ENCODE measurements around the gene MFNG. TPM values are rescaled to one million over a fixed set of nuclear protein-coding genes. Genes with fewer than 3 reads are reported as not detected.

The MFNG gene
- total RNA-seq, 4 donors from 2014 or later, result 12.4 to 47.0 (median 26.5) TPM

DNA sequence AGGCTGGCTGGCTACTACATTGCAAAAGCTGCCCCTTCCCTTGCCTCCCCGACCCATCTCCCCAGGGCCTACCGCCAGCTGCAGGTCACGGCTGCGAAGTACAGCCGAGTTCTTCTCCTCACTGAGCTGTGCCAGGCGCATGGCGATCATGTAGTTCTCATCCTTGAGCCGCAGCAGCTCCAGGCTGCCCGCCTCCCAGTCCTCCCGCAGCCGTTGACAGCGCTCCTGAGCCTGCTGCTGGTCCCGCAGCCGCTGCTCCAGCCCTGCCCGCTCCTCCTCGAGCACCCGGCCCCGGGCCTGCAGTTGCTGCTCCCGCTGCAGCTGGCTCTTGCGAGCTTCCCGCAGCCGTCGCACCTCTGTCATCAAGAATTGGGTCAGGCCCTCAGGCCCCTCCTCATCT is 29.7 kb upstream of the MFNG start:
- Histone ChIP-seq H3K27me3 (no peaks in the 10 kb centered on the region), H3K4me3 (no peak overlapping the region), H3K27ac (no peak overlapping the region), H3K4me1 (peaks cover 0 to 35% (median 9%) of the 10 kb centered on the region in 4 donors), H3K36me3 (peaks cover 0 to 5% (median 0%) of the 10 kb centered on the region in 3 donors), H3K9me3 (no peaks in the 10 kb centered on the region)
- no peak for TF ChIP-seq POLR2A (IDR thresholded peaks at IDR 0.05)
- TF ChIP-seq, protein P1, sequence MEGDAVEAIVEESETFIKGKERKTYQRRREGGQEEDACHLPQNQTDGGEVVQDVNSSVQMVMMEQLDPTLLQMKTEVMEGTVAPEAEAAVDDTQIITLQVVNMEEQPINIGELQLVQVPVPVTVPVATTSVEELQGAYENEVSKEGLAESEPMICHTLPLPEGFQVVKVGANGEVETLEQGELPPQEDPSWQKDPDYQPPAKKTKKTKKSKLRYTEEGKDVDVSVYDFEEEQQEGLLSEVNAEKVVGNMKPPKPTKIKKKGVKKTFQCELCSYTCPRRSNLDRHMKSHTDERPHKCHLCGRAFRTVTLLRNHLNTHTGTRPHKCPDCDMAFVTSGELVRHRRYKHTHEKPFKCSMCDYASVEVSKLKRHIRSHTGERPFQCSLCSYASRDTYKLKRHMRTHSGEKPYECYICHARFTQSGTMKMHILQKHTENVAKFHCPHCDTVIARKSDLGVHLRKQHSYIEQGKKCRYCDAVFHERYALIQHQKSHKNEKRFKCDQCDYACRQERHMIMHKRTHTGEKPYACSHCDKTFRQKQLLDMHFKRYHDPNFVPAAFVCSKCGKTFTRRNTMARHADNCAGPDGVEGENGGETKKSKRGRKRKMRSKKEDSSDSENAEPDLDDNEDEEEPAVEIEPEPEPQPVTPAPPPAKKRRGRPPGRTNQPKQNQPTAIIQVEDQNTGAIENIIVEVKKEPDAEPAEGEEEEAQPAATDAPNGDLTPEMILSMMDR (IDR thresholded peaks at IDR 0.05), result no peak
- DNase-seq, result peak in 1 of 3 donors; percentile 42

DNA sequence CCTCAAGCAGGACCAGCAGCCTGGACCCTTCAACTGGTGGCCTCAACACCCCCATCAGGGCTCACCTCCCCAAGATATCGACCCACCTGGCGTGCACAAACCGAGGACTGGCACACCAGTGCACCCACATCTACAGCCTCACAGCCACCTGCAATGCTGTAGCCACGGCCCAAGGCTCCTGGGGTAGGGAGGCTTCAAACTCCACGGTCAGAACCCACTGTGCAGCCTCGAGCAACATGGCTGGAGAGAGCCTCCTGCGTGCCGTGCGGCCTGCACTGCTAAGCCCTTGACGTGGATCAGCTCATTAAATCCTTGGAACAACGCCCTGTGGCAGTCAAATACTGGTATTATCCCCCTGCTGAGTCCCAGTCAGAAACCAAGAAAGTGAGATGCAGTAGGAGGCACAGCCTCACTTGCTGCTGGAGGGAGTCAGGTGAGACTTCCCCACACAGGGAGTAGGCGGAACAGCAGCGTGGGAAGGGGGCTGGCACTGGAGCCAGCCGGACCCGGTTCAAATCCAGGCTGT is 28.4 kb upstream of the MFNG start:
- Histone ChIP-seq H3K27me3 (no peaks in the 10 kb centered on the region), H3K27ac (peak overlapping the region in 2 of 4 donors; percentile 39 to 94), H3K36me3 (peaks cover 0 to 5% (median 0%) of the 10 kb centered on the region in 3 donors), H3K4me1 (peaks cover 0 to 36% (median 4%) of the 10 kb centered on the region in 4 donors), H3K9me3 (no peaks in the 10 kb centered on the region), H3K4me3 (no peak overlapping the region)
- TF ChIP-seq, protein P1 (IDR thresholded peaks at IDR 0.05), result no peak
- no peak for TF ChIP-seq POLR2A (IDR thresholded peaks at IDR 0.05)
- DNase-seq, result peak in 1 of 3 donors; percentile 49

- Histone ChIP-seq H3K27ac (peak overlapping the region in 3 of 4 donors; percentile 83 to 94 (median 92)), H3K4me3 (peak overlapping the region in 1 of 4 donors; percentile 19), H3K9me3 (no peaks in the 10 kb centered on the region), H3K27me3 (no peaks in the 10 kb centered on the region), H3K4me1 (peaks cover 0 to 49% (median 0%) of the 10 kb centered on the region in 4 donors), H3K36me3 (peaks cover 0 to 26% (median 0%) of the 10 kb centered on the region in 3 donors)
- TF ChIP-seq, protein P1 (IDR thresholded peaks at IDR 0.05), result no peak
- TF ChIP-seq POLR2A (IDR thresholded peaks at IDR 0.05), result no peak
- peak in 1 of 3 donors; percentile 19 for DNase-seq
These were observed 25.4 kb upstream of the MFNG start for GRCh38 chr22:37511395-37512104.

GRCh38 chr22:37510091-37510490 is 23.9 kb upstream of the MFNG start:
- Histone ChIP-seq H3K9me3 (no peaks in the 10 kb centered on the region), H3K27me3 (no peaks in the 10 kb centered on the region), H3K4me1 (peaks cover 0 to 54% (median 0%) of the 10 kb centered on the region in 4 donors), H3K4me3 (no peak overlapping the region), H3K36me3 (peaks cover 0 to 32% (median 0%) of the 10 kb centered on the region in 3 donors), H3K27ac (peak overlapping the region in 3 of 4 donors; percentile 22 to 35 (median 28))
- DNase-seq, result peak in 1 of 3 donors; percentile 53
- TF ChIP-seq, protein P1 (IDR thresholded peaks at IDR 0.05), result no peak
- no peak for TF ChIP-seq POLR2A (IDR thresholded peaks at IDR 0.05)

DNA sequence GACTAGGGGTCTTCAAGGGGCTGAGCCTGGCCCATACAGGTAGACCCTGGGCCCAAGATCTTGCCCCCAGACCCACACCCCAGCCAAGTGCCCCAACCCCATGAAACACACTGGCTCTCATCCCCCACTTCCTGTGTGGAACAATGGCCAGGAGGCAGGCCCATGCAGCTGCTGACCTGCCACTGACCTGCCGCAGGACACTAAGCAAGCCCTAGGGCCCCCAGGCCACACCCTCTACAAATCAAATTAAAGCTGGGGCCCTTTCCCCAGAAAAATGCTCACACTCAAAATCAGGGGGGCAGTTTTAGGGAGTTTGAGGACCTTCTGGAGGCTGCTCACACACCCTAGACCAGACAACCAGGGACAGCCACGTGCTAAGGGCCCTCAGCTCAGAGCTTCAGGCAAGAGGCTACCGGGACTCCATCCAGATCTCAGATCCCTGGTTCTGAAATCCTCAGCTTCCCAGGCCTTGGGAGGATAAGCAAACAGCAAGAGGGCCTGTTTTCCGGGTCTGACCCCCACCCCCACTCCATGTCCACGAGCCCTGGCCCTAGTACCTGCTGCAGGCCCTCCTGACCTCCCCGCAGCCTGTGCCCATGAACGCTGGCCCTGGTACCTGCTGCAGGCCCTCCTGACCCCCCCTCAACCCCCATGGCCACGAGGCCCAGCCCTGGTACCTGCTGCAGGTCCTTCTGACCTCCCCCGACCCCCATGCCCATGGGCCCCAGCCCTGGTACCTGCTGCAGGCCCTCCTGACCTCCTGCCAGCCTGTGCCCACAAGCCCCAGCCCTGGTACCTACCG is 23.1 kb upstream of the MFNG start:
- peaks cover 0 to 37% (median 0%) of the 10 kb centered on the region in 3 donors for H3K36me3 ChIP-seq
- no peak for TF ChIP-seq POLR2A (IDR thresholded peaks at IDR 0.05)
- TF ChIP-seq, protein P1 (IDR thresholded peaks at IDR 0.05), result no peak
- peaks cover 0 to 62% (median 0%) of the 10 kb centered on the region in 4 donors for H3K4me1 ChIP-seq
- H3K9me3 ChIP-seq, result no peaks in the 10 kb centered on the region
- no peak overlapping the region for H3K4me3 ChIP-seq
- peak overlapping the region in 3 of 4 donors; percentile 37 to 56 (median 48) for H3K27ac ChIP-seq
- DNase-seq, result peak in 1 of 3 donors; percentile 49
- no peaks in the 10 kb centered on the region for H3K27me3 ChIP-seq
